H1 (cell line): ENCODE measurements around the gene CFAP92.

Source experiments
- BACH1 ChIP-seq: IDR thresholded peaks from 2 replicates; pipeline ENCODE4 v1.6.1; 2012; ENCODE audit warnings: low read length, improper control_type of control experiment
- MAFK ChIP-seq: IDR thresholded peaks from 2 replicates; pipeline ENCODE4 v1.6.1; 2012; ENCODE audit warnings: low read depth, mild to moderate bottlenecking, improper control_type of control experiment, low read length
- POLR2A ChIP-seq, 2 experiments: IDR thresholded peaks; 1 replicate in 1 of 2; 2 replicates in 1 of 2; pipeline ENCODE4 v1.6.1; 2011; ENCODE audit warnings: low read depth in 2 of 2, low read length in 2 of 2, mild to moderate bottlenecking in 2 of 2; ENCODE audit errors: control extremely low read depth in 1 of 2
- SIN3A ChIP-seq, 2 experiments: IDR thresholded peaks in 1 of 2; conservative IDR thresholded peaks in 1 of 2; 2 replicates each; pipeline ENCODE4 v1.6.1; 2011 to 2012; ENCODE audit warnings: low read length in 2 of 2, improper control_type of control experiment in 1 of 2, low read depth in 1 of 2, mild to moderate bottlenecking in 1 of 2
- SP2 ChIP-seq: IDR thresholded peaks from 2 replicates; pipeline ENCODE4 v1.6.1; 2012; ENCODE audit warnings: mild to moderate bottlenecking, low read length, inconsistent platforms
- YY1 ChIP-seq: IDR thresholded peaks from 2 replicates; pipeline ENCODE4 v1.6.1; 2011; ENCODE audit warnings: low read depth, mild to moderate bottlenecking, low read length
- TF ChIP-seq, protein P1 (sequence below), 3 experiments: IDR thresholded peaks; 1 replicate in 2 of 3; 2 replicates in 1 of 3; pipeline versions ENCODE4 v1.5.1 to v1.6.1; 2011; ENCODE audit warnings: low read length in 3 of 3, mild to moderate bottlenecking in 3 of 3, inconsistent platforms in 2 of 3, low read depth in 1 of 3, moderate library complexity in 1 of 3; ENCODE audit not compliant: insufficient read depth in 1 of 3; ENCODE audit errors: control extremely low read depth in 1 of 3
- TF ChIP-seq, protein P2 (sequence below): IDR thresholded peaks from 2 replicates; pipeline ENCODE4 v1.6.1; 2012; ENCODE audit warnings: inconsistent platforms

DNA sequence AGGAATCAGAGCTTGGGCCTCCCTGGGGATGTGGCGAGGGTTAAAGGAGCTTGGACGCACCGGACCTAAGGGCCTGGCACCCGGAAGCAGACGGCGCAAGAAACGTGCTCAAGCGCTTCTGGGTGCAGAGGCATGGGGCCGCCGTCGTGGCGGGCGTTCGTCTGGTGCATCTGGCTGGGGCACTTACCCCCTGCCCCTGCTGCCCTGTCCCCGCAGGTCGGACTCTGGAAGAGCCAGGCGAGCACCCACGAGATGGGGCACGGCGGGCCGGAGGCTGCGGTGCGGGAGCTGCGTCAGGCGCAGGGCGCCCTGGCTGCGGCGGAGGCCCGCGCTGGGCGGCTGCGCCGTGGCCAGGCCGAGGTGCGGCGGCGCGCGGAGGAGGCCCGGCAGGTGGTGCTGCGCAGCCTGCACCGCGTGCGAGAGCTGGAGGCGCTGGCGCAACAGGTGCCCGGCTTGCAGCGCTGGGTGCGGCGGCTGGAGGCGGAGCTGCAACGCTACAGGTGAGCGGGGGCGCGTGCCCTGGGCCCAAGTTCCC, 9.8 kb upstream of the CFAP92 start:
- TF ChIP-seq POLR2A (IDR thresholded peaks at IDR 0.05; ENCODE audit: control extremely low read depth in 1 of 2, low read depth in 2 of 2, low read length in 2 of 2): no peak
- no peak for TF ChIP-seq SIN3A (conservative IDR thresholded peaks at IDR 0.05 in 1 of 2, IDR thresholded peaks at IDR 0.05 in 1 of 2; ENCODE audit: low read depth in 1 of 2, low read length in 2 of 2)
- TF ChIP-seq MAFK: no peak
- TF ChIP-seq, protein P1, sequence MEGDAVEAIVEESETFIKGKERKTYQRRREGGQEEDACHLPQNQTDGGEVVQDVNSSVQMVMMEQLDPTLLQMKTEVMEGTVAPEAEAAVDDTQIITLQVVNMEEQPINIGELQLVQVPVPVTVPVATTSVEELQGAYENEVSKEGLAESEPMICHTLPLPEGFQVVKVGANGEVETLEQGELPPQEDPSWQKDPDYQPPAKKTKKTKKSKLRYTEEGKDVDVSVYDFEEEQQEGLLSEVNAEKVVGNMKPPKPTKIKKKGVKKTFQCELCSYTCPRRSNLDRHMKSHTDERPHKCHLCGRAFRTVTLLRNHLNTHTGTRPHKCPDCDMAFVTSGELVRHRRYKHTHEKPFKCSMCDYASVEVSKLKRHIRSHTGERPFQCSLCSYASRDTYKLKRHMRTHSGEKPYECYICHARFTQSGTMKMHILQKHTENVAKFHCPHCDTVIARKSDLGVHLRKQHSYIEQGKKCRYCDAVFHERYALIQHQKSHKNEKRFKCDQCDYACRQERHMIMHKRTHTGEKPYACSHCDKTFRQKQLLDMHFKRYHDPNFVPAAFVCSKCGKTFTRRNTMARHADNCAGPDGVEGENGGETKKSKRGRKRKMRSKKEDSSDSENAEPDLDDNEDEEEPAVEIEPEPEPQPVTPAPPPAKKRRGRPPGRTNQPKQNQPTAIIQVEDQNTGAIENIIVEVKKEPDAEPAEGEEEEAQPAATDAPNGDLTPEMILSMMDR (IDR thresholded peaks at IDR 0.05; ENCODE audit: control extremely low read depth in 1 of 3, insufficient read depth in 1 of 3, low read depth in 1 of 3, low read length in 3 of 3): peak in 2 of 3 experiments; percentile 25 to 38; a peak in 3 of 4 replicates
- TF ChIP-seq, protein P2, sequence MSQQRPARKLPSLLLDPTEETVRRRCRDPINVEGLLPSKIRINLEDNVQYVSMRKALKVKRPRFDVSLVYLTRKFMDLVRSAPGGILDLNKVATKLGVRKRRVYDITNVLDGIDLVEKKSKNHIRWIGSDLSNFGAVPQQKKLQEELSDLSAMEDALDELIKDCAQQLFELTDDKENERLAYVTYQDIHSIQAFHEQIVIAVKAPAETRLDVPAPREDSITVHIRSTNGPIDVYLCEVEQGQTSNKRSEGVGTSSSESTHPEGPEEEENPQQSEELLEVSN: peak; percentile 63
- TF ChIP-seq BACH1: no peak
- TF ChIP-seq SP2: no peak
- no peak for TF ChIP-seq YY1
